Peyer's patch (tissue), 4 donors: ENCODE data around the gene CCDC18. TPM values are rescaled to one million over a fixed set of nuclear protein-coding genes. Genes with fewer than 3 reads are reported as not detected.
"Not testable (repeated sequence)": the region's sequence is repeated elsewhere in the genome, so short reads cannot be mapped to it uniquely, and the experiment has no call there.

Source experiments
- DNase-seq, 3 donors: peaks; one replicate each; pipeline ENCODE4 v3.0.0-alpha.2; 2017 to 2019
- H3K27ac ChIP-seq, 4 donors: fragments of 200-600 bp; sonication (generic); one replicate each; pipeline ENCODE4 v1.5.1; 2016 to 2019
- H3K27me3 ChIP-seq, 2 donors: fragments of 200-600 bp; sonication (generic); one replicate each; pipeline ENCODE4 v1.5.1; 2019
- H3K36me3 ChIP-seq, 3 donors: fragments of 200-600 bp; sonication (generic); one replicate each; pipeline ENCODE4 v1.5.1; 2016 to 2019
- H3K4me1 ChIP-seq, 4 donors: fragments of 200-600 bp; sonication (generic); one replicate each; pipeline ENCODE4 v1.5.1; 2016 to 2019
- H3K4me3 ChIP-seq, 4 donors: fragments of 200-600 bp; sonication (generic); 1 replicate in 3 of 4; 2 replicates in 1 of 4; pipeline ENCODE4 v1.5.1; 2016 to 2019; ENCODE audit warnings: mild to moderate bottlenecking in 1 of 4
- H3K9me3 ChIP-seq, 4 donors: fragments of 200-600 bp; sonication (generic); one replicate each; pipeline ENCODE4 v1.5.1; 2016 to 2019; ENCODE audit warnings: mild to moderate bottlenecking in 1 of 4
- POLR2A ChIP-seq, 2 donors: fragments of 450-650 bp; IDR thresholded peaks; one replicate each; pipeline ENCODE4 v1.5.1; 2017; ENCODE audit warnings: antibody characterized with exemption in 2 of 2, mild to moderate bottlenecking in 2 of 2, moderate library complexity in 2 of 2
- total RNA-seq, 4 donors: library from RNA; depleted of rRNA; stranded (reverse); fragments of >200 nt; gene quantifications; one replicate each; pipeline ENCODE4 v1.1.0, GENCODE V29; 2016
- TF ChIP-seq, protein P1 (sequence below), 6 experiments: fragments of 450-650 bp in 4 of 6; fragments of 200-600 bp in 2 of 6; sonication (generic) in 1 of 6; IDR thresholded peaks; one replicate each; pipeline ENCODE4 v1.5.1; 2017 to 2019; ENCODE audit warnings: antibody characterized with exemption in 6 of 6, mild to moderate bottlenecking in 3 of 6, moderate library complexity in 1 of 6

Gene CCDC18
- total RNA-seq, 4 donors from 2014 or later = 1.8 to 42.1 (median 5.2) TPM

- Histone ChIP-seq H3K27me3 (no peaks in the 10 kb centered on the region), H3K4me1 (no peaks in the 10 kb centered on the region), H3K27ac (no peak overlapping the region), H3K9me3 (no peaks in the 10 kb centered on the region), H3K36me3 (peaks cover 0 to 38% (median 0%) of the 10 kb centered on the region in 3 donors), H3K4me3 (no peak overlapping the region)
- no peak for TF ChIP-seq POLR2A (IDR thresholded peaks at IDR 0.05)
- TF ChIP-seq, protein P1, sequence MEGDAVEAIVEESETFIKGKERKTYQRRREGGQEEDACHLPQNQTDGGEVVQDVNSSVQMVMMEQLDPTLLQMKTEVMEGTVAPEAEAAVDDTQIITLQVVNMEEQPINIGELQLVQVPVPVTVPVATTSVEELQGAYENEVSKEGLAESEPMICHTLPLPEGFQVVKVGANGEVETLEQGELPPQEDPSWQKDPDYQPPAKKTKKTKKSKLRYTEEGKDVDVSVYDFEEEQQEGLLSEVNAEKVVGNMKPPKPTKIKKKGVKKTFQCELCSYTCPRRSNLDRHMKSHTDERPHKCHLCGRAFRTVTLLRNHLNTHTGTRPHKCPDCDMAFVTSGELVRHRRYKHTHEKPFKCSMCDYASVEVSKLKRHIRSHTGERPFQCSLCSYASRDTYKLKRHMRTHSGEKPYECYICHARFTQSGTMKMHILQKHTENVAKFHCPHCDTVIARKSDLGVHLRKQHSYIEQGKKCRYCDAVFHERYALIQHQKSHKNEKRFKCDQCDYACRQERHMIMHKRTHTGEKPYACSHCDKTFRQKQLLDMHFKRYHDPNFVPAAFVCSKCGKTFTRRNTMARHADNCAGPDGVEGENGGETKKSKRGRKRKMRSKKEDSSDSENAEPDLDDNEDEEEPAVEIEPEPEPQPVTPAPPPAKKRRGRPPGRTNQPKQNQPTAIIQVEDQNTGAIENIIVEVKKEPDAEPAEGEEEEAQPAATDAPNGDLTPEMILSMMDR (IDR thresholded peaks at IDR 0.05) = no peak
- no peak for DNase-seq
These were observed 29.1 kb upstream of the CCDC18 start for GRCh38 chr1:93151474-93151873.

DNA sequence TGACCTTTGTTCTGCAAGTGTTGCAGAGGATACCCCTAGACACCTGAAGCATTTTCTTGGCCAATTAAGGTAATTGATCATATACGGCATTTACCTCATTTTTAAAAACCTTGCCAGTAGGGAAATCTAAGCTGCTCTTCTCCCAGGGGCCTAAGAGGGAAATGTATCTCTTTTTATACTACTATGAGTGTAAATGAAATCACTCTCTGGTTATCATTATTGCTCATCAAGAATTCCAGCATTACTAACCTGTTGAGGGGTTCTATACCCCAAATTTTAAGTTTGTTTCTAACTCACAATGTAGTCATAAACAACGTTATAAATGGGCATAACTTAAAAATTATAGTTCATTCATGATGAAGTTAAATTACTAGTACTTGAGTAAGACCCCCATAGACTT, 27.7 kb upstream of the CCDC18 start:
- peaks cover 0 to 48% (median 0%) of the 10 kb centered on the region in 3 donors for H3K36me3 ChIP-seq
- no peaks in the 10 kb centered on the region for H3K4me1 ChIP-seq
- no peak for TF ChIP-seq POLR2A (IDR thresholded peaks at IDR 0.05)
- TF ChIP-seq, protein P1 (IDR thresholded peaks at IDR 0.05) = no peak
- H3K4me3 ChIP-seq = no peak overlapping the region
- no peaks in the 10 kb centered on the region for H3K9me3 ChIP-seq
- H3K27ac ChIP-seq = no peak overlapping the region
- no peak for DNase-seq
- no peaks in the 10 kb centered on the region for H3K27me3 ChIP-seq

DNA sequence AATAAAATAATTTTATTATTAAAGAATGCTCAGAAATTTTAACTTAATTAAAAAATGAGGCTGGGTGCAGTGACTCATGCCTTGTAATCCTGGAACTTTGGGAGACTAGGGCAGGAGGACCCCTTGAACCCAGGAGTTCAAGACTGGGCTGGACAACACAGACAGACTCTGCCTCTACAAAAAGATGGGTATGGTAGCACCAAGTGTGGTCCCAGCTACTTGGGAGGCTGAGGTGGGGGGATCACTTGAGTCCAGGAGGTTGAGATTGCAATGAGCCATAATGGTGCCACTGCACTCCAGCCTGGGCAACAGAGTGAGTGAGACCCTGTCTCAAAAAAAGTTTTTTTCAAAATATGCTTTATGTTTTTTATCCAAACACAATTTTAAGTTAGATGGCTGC, 25.6 kb upstream of the CCDC18 start:
- Histone ChIP-seq H3K27me3 (no peaks in the 10 kb centered on the region), H3K36me3 (peaks cover 0 to 49% (median 0%) of the 10 kb centered on the region in 3 donors), H3K4me1 (no peaks in the 10 kb centered on the region), H3K4me3 (no peak overlapping the region), H3K9me3 (no peaks in the 10 kb centered on the region), H3K27ac (no peak overlapping the region)
- no peak for DNase-seq
- no peak for TF ChIP-seq POLR2A (IDR thresholded peaks at IDR 0.05)
- TF ChIP-seq, protein P1 (IDR thresholded peaks at IDR 0.05) = no peak

DNA sequence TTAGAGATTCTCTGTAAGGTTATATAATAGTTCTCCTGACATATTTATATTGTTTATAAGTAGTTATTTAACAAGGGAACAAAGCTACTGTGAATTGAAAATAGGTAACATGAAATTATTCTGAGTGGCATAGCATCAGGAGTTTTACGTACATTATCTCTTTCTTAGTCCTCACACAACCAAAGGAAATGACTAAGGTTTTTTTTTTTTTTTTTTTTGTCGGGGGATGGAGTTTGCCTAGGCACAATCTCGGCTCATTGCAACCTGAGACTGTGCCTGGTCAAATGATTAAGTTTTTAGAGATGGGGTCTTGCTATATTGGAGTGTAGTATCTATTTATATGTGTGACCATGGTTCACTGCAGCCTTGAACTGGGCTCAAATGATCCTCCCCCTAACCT, 25.2 kb upstream of the CCDC18 start:
- Histone ChIP-seq H3K9me3 (no peaks in the 10 kb centered on the region), H3K4me1 (no peaks in the 10 kb centered on the region), H3K27me3 (no peaks in the 10 kb centered on the region), H3K27ac (no peak overlapping the region), H3K36me3 (peaks cover 0 to 45% (median 0%) of the 10 kb centered on the region in 3 donors), H3K4me3 (no peak overlapping the region)
- no peak for DNase-seq
- TF ChIP-seq, protein P1 (IDR thresholded peaks at IDR 0.05) = no peak
- no peak for TF ChIP-seq POLR2A (IDR thresholded peaks at IDR 0.05)

- Histone ChIP-seq H3K9me3 (no peaks in the 10 kb centered on the region), H3K36me3 (peaks cover 0 to 42% (median 0%) of the 10 kb centered on the region in 3 donors), H3K27me3 (no peaks in the 10 kb centered on the region), H3K4me1 (no peaks in the 10 kb centered on the region), H3K4me3 (no peak overlapping the region), H3K27ac (no peak overlapping the region)
- TF ChIP-seq, protein P1 (IDR thresholded peaks at IDR 0.05) = no peak
- no peak for TF ChIP-seq POLR2A (IDR thresholded peaks at IDR 0.05)
- DNase-seq = no peak
These were observed 21.2 kb upstream of the CCDC18 start for GRCh38 chr1:93159337-93159736.

- not testable (repeated sequence) for H3K27me3 ChIP-seq, H3K36me3 ChIP-seq, H3K4me3 ChIP-seq, DNase-seq, H3K9me3 ChIP-seq, H3K4me1 ChIP-seq, H3K27ac ChIP-seq
These were observed 17.2 kb upstream of the CCDC18 start for GRCh38 chr1:93163314-93163713.
